OCI-LY3 (cell line): ENCODE measurements around the gene PAQR5.

Experiments used
- H2AFZ ChIP-seq: fragments of 200-600, 300-600 bp; shearing (Covaris generic); 2 replicates; pipeline ENCODE4 v1.6.0; 2014; ENCODE audit warnings: antibody characterized with exemption, low read depth, low read length
- H3K27ac ChIP-seq: fragments of 200-600, 300-600 bp; sonication (generic); 2 replicates; pipeline ENCODE4 v1.5.1; 2014; ENCODE audit warnings: mild to moderate bottlenecking, low read length, moderate library complexity, mixed read lengths
- H3K27me3 ChIP-seq: fragments of 200-600, 300-600 bp; sonication (generic); 2 replicates; pipeline ENCODE4 v1.6.1; 2014; ENCODE audit warnings: low read depth, low read length, mixed read lengths
- H3K36me3 ChIP-seq: fragments of 200-600, 300-600 bp; sonication (generic); replicated peaks from 2 replicates; pipeline ENCODE3; 2014; ENCODE audit warnings: low read depth, low read length, mixed read lengths
- H3K4me1 ChIP-seq: fragments of 300-600, 200-600 bp; sonication (generic); 2 replicates; pipeline ENCODE4 v1.6.1; 2014; ENCODE audit warnings: low read length, mixed read lengths
- H3K4me2 ChIP-seq: fragments of 200-600, 300-600 bp; sonication (generic); 2 replicates; pipeline ENCODE4 v1.6.1; 2014; ENCODE audit warnings: low read length, mixed read lengths
- H3K4me3 ChIP-seq: fragments of 300-600, 200-600 bp; sonication (generic); 2 replicates; pipeline ENCODE4 v1.5.1; 2014; ENCODE audit warnings: antibody characterized with exemption, mild to moderate bottlenecking, low read length, moderate library complexity
- H3K79me2 ChIP-seq: fragments of 300-600, 200-600 bp; shearing (Covaris generic); 2 replicates; pipeline ENCODE4 v1.6.1; 2014; ENCODE audit warnings: mild to moderate bottlenecking, low read length, mixed read lengths
- H3K9ac ChIP-seq: fragments of 300-600, 200-600 bp; shearing (Covaris generic); 2 replicates; pipeline ENCODE4 v1.6.0; 2014; ENCODE audit warnings: mild to moderate bottlenecking, low read length, moderate library complexity
- H3K9me3 ChIP-seq: fragments of 200-600, 300-600 bp; shearing (Covaris generic); 2 replicates; pipeline ENCODE4 v1.6.1; 2014; ENCODE audit warnings: low read length, mixed read lengths; ENCODE audit not compliant: insufficient read depth
- H4K20me1 ChIP-seq: fragments of 200-600, 300-600 bp; sonication (generic); 2 replicates; pipeline ENCODE4 v1.6.1; 2016; ENCODE audit warnings: low read length, mixed read lengths; ENCODE audit not compliant: insufficient read depth
- EZH2phosphoT487 ChIP-seq: fragments of 200-600 bp; shearing (Covaris generic); IDR thresholded peaks from 2 replicates; pipeline ENCODE4 v1.6.1; 2018; ENCODE audit warnings: antibody characterized with exemption, mixed run types, low read depth
- TF ChIP-seq, protein P1 (sequence below): fragments of 200-600, 300-600 bp; sonication (generic); IDR thresholded peaks from 2 replicates; pipeline ENCODE4 v1.5.1; 2014; ENCODE audit warnings: antibody characterized with exemption, low read length, low read depth

Gene PAQR5

GRCh38 chr15:69456208-69457166, 157.8 kb downstream of the PAQR5 start:
- Histone ChIP-seq H2AFZ (no peak overlapping the region), H3K9me3 (no peaks in the 10 kb centered on the region), H4K20me1 (peaks cover 48% of the 10 kb centered on the region), H3K4me1 (peaks cover 22% of the 10 kb centered on the region), H3K27ac (no peak overlapping the region), H3K79me2 (peaks cover 44% of the 10 kb centered on the region), H3K4me3 (no peak overlapping the region), H3K36me3 (peaks cover 52% of the 10 kb centered on the region), H3K4me2 (no peak overlapping the region), H3K9ac (no peak overlapping the region), H3K27me3 (no peaks in the 10 kb centered on the region)
- TF ChIP-seq EZH2phosphoT487 = no peak
- TF ChIP-seq, protein P1, sequence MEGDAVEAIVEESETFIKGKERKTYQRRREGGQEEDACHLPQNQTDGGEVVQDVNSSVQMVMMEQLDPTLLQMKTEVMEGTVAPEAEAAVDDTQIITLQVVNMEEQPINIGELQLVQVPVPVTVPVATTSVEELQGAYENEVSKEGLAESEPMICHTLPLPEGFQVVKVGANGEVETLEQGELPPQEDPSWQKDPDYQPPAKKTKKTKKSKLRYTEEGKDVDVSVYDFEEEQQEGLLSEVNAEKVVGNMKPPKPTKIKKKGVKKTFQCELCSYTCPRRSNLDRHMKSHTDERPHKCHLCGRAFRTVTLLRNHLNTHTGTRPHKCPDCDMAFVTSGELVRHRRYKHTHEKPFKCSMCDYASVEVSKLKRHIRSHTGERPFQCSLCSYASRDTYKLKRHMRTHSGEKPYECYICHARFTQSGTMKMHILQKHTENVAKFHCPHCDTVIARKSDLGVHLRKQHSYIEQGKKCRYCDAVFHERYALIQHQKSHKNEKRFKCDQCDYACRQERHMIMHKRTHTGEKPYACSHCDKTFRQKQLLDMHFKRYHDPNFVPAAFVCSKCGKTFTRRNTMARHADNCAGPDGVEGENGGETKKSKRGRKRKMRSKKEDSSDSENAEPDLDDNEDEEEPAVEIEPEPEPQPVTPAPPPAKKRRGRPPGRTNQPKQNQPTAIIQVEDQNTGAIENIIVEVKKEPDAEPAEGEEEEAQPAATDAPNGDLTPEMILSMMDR = no peak
